Measurements from ENCODE around the gene MYOZ2.
"Not testable (repeated sequence)": the region's sequence is repeated elsewhere in the genome, so short reads cannot be mapped to it uniquely, and the experiment has no call there.

The MYOZ2 gene

GRCh38 chr4:119130365-119131065, 5.1 kb upstream of the MYOZ2 start:
- no peak for DNase-seq

GRCh38 chr4:119131164-119131563, 4.5 kb upstream of the MYOZ2 start:
- DNase-seq: no peak

- DNase-seq: no peak
These were observed 3.3 kb upstream of the MYOZ2 start for GRCh38 chr4:119132306-119132705.

GRCh38 chr4:119136546-119136945, 914 bp downstream of the MYOZ2 start:
- DNase-seq: no peak

GRCh38 chr4:119138046-119138445, 2.4 kb downstream of the MYOZ2 start:
- no peak for DNase-seq

GRCh38 chr4:119139311-119139710, 3.7 kb downstream of the MYOZ2 start:
- no peak for DNase-seq

GRCh38 chr4:119139822-119140252, 4.2 kb downstream of the MYOZ2 start:
- DNase-seq: peak; percentile 3

GRCh38 chr4:119141283-119141682, 5.7 kb downstream of the MYOZ2 start:
- not testable (repeated sequence) for DNase-seq

GRCh38 chr4:119142833-119143232, 7.2 kb downstream of the MYOZ2 start:
- DNase-seq: no peak

- not testable (repeated sequence) for DNase-seq
These were observed 7.7 kb downstream of the MYOZ2 start for GRCh38 chr4:119143341-119143740.

- no peak for DNase-seq
These were observed 13.5 kb downstream of the MYOZ2 start for GRCh38 chr4:119149110-119149509.

GRCh38 chr4:119151161-119151560, 15.5 kb downstream of the MYOZ2 start:
- no peak for DNase-seq

- no peak for DNase-seq
These were observed 17.1 kb downstream of the MYOZ2 start for GRCh38 chr4:119152741-119153140.

- DNase-seq: no peak
These were observed 26.5 kb downstream of the MYOZ2 start for GRCh38 chr4:119162174-119162573.

GRCh38 chr4:119165767-119166166, 30.1 kb downstream of the MYOZ2 start:
- DNase-seq: no peak

- no peak for DNase-seq
These were observed 34.6 kb downstream of the MYOZ2 start for GRCh38 chr4:119170195-119170594.

- DNase-seq: no peak
These were observed 36.6 kb downstream of the MYOZ2 start for GRCh38 chr4:119172223-119172622.

GRCh38 chr4:119173729-119174361, 38.2 kb downstream of the MYOZ2 start:
- DNase-seq: not testable (repeated sequence)

- no peak for DNase-seq
These were observed 43.4 kb downstream of the MYOZ2 start for GRCh38 chr4:119179011-119179410.

- no peak for DNase-seq
These were observed 48.5 kb downstream of the MYOZ2 start for GRCh38 chr4:119184128-119184527.

GRCh38 chr4:119189638-119190037, 54.0 kb downstream of the MYOZ2 start:
- DNase-seq: no peak

GRCh38 chr4:119190354-119190753, 54.7 kb downstream of the MYOZ2 start:
- DNase-seq: no peak

- no peak for DNase-seq
These were observed 55.9 kb downstream of the MYOZ2 start for GRCh38 chr4:119191505-119191904.

- DNase-seq: no peak
These were observed 62.2 kb downstream of the MYOZ2 start for GRCh38 chr4:119197772-119198212.

- no peak for DNase-seq
These were observed 69.3 kb downstream of the MYOZ2 start for GRCh38 chr4:119204916-119205315.

Measured in central memory CD4-positive, alpha-beta T cell (primary cell).